ENCODE measurements around the gene GRHL1.
"Not testable (repeated sequence)": the region's sequence is repeated elsewhere in the genome, so short reads cannot be mapped to it uniquely, and the experiment has no call there.

The GRHL1 gene

DNA sequence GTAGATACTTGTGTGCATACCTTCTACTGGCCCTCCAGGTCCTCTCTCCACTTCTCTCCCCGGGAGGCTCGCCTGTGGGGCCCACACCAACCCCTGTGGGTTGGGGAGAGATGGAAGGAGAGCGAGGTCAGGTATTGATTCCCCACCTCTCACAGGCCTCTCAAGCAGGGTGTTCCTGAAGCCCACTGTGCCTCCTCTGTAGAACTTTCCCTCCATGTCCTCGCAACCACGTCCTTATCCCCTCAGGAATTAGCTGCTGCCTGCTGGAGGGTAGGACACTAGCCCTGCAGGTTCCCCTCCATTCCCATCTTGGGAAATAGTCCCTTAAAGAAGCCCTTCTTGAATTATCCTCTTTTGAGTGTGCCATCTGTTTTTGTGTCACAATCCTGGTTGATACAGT lies 52.9 kb downstream of the GRHL1 start:
- DNase-seq (ENCODE audit: low read depth, low spot score) = no peak
- H3K4me3 ChIP-seq (ENCODE audit: low read length) = no peak overlapping the region

GRCh38 chr2:10004836-10005235 lies 53.3 kb downstream of the GRHL1 start:
- no peak for DNase-seq (ENCODE audit: low read depth, low spot score)
- no peak overlapping the region for H3K4me3 ChIP-seq (ENCODE audit: low read length)

- no peak for DNase-seq (ENCODE audit: low read depth, low spot score)
- H3K4me3 ChIP-seq (ENCODE audit: low read length) = no peak overlapping the region
Observed at GRCh38 chr2:10005461-10006235, 54.2 kb downstream of the GRHL1 start.

GRCh38 chr2:10006236-10007161 lies 55.0 kb downstream of the GRHL1 start:
- DNase-seq (ENCODE audit: low read depth, low spot score) = no peak
- no peak overlapping the region for H3K4me3 ChIP-seq (ENCODE audit: low read length)

GRCh38 chr2:10007435-10007834 lies 55.9 kb downstream of the GRHL1 start:
- no peak overlapping the region for H3K4me3 ChIP-seq (ENCODE audit: low read length)
- DNase-seq (ENCODE audit: low read depth, low spot score) = no peak

DNA sequence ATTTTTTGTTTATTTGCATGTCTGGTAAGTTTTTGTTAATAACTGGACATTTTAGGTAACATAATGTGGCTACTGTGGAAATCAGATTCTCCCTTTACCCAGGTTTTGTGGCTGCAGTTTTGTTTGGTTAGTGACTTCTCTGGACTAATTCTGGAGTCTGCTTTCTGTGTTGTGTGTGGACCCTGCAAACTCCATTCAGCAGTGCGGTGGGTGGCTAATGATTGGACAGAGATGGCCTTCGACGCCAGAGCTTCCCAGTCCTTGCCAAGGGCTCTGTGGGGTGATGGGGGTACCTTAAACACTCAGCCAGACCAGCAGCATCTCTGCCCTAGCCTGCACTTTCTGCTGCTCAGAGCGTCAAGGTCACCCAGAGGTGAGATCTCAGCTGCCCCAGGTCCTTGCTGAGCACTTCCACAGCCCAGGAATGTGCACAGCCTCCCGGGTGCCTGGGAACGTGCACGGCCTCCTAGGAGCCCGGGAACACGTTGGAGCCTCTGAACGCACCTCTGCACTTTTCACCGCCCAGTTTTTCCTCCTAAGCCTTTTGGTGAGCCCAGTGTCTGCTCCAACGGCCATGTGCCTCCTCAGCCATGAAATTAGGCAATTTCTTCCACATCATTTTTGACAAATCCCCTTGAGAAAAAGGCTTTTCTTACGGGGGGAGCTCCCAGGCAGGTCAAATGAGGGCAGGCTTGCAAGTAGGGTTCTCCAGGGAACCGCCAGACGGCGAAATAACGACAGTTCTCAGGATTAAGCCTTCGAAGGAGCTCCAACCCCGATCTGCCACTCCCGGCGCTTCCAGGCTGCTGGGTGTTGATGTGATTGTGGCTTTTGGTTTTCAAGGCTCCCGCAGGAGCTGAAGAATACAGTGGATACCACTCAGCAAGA lies 56.7 kb downstream of the GRHL1 start:
- no peak overlapping the region for H3K4me3 ChIP-seq (ENCODE audit: low read length)
- DNase-seq (ENCODE audit: low read depth, low spot score) = no peak

GRCh38 chr2:10008809-10009176 lies 57.3 kb downstream of the GRHL1 start:
- DNase-seq (ENCODE audit: low read depth, low spot score) = no peak
- H3K4me3 ChIP-seq (ENCODE audit: low read length) = no peak overlapping the region

DNA sequence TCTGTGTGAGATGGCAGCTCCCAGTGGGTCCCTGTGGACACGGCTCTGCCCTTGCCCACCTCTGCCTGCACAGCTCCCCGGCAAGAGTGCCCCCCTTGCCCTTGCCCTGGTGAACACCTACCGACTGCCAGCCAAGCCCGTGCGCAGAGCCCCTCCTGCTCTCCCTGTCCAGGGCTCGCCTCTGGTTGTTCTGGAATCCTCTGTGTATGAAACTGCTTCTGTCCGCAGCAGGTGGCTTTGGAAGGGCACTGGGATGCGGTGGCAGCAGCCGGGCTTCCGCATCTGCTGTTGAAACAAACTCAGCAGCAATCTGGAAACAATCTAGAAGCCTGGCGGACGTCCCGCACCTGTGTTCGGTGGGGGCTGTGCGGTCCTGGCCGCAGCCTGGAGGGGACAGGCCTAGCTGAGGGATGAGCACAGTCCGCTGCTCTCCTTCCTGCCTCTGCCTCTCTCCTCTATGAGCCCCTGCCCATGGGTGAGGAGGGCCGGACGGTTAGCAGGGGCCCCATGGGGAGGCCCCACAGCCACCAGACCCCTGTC lies 57.8 kb downstream of the GRHL1 start:
- H3K4me3 ChIP-seq (ENCODE audit: low read length) = no peak overlapping the region
- DNase-seq (ENCODE audit: low read depth, low spot score) = no peak

- DNase-seq (ENCODE audit: low read depth, low spot score) = no peak
- H3K4me3 ChIP-seq (ENCODE audit: low read length) = no peak overlapping the region
Observed at GRCh38 chr2:10009811-10010781, 58.6 kb downstream of the GRHL1 start.

DNA sequence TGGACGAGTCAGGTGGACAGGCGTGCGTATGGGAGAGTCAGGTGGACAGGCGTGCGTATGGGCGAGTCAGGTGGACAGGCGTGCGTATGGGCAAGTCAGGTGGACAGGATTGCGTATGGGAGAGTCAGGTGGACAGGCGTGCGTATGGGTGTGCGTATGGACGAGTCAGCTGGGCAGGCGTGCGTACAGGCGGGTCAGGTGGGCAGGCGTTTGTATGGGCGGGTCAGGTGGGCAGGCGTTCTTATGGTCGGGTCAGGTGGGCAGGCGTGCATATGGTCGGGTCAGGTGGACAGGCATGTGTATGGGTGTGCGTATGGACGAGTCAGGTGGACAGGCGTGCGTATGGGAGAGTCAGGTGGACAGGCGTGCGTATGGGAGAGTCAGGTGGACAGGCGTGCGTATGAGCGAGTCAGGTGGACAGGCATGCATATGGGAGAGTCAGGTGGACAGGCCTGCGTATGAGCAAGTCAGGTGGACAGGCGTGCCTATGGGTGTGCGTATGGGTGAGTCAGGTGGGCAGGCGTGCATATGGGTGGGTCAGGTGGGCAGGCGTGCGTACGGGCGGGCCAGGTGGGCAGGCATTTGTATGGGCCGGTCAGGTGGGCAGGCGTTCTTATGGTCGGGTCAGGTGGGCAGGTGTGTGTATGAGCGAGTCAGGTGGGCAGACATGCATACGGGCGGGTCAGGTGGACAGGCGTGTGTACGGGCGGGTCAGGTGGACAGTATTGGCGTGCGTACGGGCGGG lies 59.5 kb downstream of the GRHL1 start:
- DNase-seq (ENCODE audit: low read depth, low spot score) = not testable (repeated sequence)

GRCh38 chr2:10011606-10012325 lies 60.3 kb downstream of the GRHL1 start:
- H3K4me3 ChIP-seq (ENCODE audit: low read length); DNase-seq (ENCODE audit: low read depth, low spot score): not testable (repeated sequence)

More for the DNA sequence above, 59.5 kb downstream of the GRHL1 start:
- H3K4me3 ChIP-seq (ENCODE audit: low read length) = not testable (repeated sequence)

- DNase-seq (ENCODE audit: low read depth, low spot score); H3K4me3 ChIP-seq (ENCODE audit: low read length): not testable (repeated sequence)
Observed at GRCh38 chr2:10012366-10012962, 61.0 kb downstream of the GRHL1 start.

GRCh38 chr2:10012963-10013461 lies 61.5 kb downstream of the GRHL1 start:
- no peak overlapping the region for H3K4me3 ChIP-seq (ENCODE audit: low read length)
- DNase-seq (ENCODE audit: low read depth, low spot score) = no peak

GRCh38 chr2:10013651-10014417 lies 62.3 kb downstream of the GRHL1 start:
- DNase-seq (ENCODE audit: low read depth, low spot score); H3K4me3 ChIP-seq (ENCODE audit: low read length): not testable (repeated sequence)

DNA sequence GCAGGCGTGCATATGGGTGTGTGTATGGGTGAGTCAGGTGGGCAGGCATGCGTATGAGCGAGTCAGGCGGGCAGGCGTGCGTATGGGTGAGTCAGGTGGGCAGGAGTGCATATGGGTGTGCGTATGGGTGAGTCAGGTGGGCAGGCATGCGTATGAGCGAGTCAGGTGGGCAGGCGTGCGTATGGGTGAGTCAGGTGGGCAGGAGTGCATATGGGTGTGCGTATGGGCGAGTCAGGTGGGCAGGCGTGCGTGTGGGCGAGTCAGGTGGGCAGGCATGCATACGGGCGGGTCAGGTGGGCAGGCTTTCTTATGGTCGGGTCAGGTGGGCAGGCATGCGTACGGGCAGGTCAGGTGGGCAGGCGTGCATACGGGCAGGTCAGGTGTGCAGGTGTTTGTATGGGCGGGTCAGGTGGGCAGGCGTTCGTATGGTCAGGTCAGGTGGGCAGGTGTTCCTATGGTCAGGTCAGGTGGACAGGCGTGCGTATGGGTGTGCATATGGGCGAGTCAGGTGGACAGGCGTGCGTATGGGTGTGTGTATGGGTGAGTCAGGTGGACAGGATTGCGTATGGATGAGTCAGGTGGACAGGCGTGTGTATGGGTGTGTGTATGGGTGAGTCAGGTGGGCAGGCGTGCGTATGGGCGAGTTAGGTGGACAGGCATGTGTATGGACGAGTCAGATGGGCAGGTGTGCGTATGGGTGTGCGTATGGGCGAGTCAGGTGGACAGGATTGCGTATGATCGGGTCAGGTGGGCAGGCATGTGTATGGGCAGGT lies 63.1 kb downstream of the GRHL1 start:
- DNase-seq (ENCODE audit: low read depth, low spot score) = no peak
- H3K4me3 ChIP-seq (ENCODE audit: low read length) = no peak overlapping the region

Measured in Jurkat, Clone E6-1 (cell line).